Activated CD8-positive, alpha-beta T cell treated with anti-CD3 and anti-CD28 coated beads, Interleukin-2, amount 10 ng/mL, durations not matched to agents 7 days and 5 days (primary cell): ENCODE measurements around the gene ST3GAL4. TPM values are rescaled to one million over a fixed set of nuclear protein-coding genes. Genes with fewer than 3 reads are reported as not detected.
"Not testable (repeated sequence)": the region's sequence is repeated elsewhere in the genome, so short reads cannot be mapped to it uniquely, and the experiment has no call there.

Experiments used
- ATAC-seq: fragments of 150-1000 bp; cut with Tn5 transposase; one replicate; pipeline ENCODE4 v1.10.0; 2021; ENCODE audit warnings: moderate library complexity
- CTCF ChIA-PET: fragments of 350-600 bp; sonication (Branson Sonifier 250); formaldehyde crosslinking; loops from one replicate; lab custom pipeline; 2021; ENCODE audit warnings: antibody characterized with exemption; lab: Charles Lee
- POLR2A ChIA-PET: fragments of 350-600 bp; sonication (Branson Sonifier 250); formaldehyde crosslinking; loops from one replicate; lab custom pipeline; 2021; ENCODE audit warnings: antibody characterized with exemption; lab: Charles Lee
- DNase-seq: peaks from one replicate; pipeline ENCODE4 v3.0.0-alpha.2; 2020
- H3K27ac Mint-ChIP-seq: one replicate; pipeline ENCODE4 v1.8.0; 2021; ENCODE audit warnings: mild to moderate bottlenecking, mixed read lengths
- H3K27me3 Mint-ChIP-seq: one replicate; pipeline ENCODE4 v1.8.0; 2021; ENCODE audit warnings: low read depth, mixed read lengths
- H3K36me3 Mint-ChIP-seq: one replicate; pipeline ENCODE4 v1.8.0; 2021; ENCODE audit warnings: low read depth, mixed read lengths
- H3K4me1 Mint-ChIP-seq: one replicate; pipeline ENCODE4 v1.8.0; 2021; ENCODE audit warnings: low read depth, mixed read lengths
- H3K4me3 Mint-ChIP-seq: one replicate; pipeline ENCODE4 v1.8.0; 2021; ENCODE audit warnings: mild to moderate bottlenecking, mixed read lengths
- H3K9me3 Mint-ChIP-seq: one replicate; pipeline ENCODE4 v1.8.0; 2022; ENCODE audit warnings: mixed read lengths; ENCODE audit not compliant: insufficient read depth
- total RNA-seq, 2 experiments: library from RNA; stranded (reverse); gene quantifications; one replicate each; pipeline ENCODE4 v1.2.3, GENCODE V29; 2021

Gene ST3GAL4, protein sequence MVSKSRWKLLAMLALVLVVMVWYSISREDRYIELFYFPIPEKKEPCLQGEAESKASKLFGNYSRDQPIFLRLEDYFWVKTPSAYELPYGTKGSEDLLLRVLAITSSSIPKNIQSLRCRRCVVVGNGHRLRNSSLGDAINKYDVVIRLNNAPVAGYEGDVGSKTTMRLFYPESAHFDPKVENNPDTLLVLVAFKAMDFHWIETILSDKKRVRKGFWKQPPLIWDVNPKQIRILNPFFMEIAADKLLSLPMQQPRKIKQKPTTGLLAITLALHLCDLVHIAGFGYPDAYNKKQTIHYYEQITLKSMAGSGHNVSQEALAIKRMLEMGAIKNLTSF
- total RNA-seq, result 10 to 100 TPM; 10.3 to 11.8 TPM

DNA sequence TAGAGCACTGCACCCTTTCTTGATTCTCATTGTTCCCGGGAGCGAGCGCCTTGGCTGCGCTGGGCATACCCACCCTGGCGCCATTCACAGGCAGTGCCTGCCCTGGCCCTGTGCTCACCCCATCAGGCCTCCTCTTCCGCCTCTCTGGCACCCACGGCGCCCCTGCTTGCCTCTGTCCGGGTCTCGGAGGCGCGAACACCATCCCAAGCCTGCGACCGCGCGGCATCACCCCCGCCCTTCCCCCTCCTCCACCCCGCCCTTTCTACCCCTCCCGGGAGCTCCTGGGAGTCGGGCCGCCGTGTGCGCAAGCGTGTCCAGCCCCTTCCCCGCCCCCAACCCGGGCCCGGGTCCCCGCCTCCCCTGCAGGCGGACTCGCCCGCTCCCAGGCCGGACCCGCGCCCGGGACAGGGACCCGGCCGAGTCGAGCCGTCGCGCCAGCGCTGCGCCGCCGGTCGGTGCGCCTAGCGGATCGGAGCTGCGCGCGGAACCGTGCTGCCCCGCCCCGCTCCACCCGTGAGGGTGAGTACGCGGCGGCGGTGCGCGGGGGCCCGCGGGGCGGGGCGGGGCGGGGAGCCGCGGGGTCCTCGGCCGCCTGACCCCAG lies at the start of gene ST3GAL4:
Gene ST3GAL4, plus strand, starts transcription at position 363 of the 602 bp plus-strand sequence. CDS start 50,470 bp downstream, outside the sequence.
- no peaks in the 10 kb centered on the region for H3K9me3 Mint-ChIP-seq
- H3K36me3 Mint-ChIP-seq, result peaks cover 14% of the 10 kb centered on the region
- peak within 1 kb of the TSS; percentile 94 for H3K4me3 Mint-ChIP-seq
- POLR2A ChIA-PET, result interaction anchor here (0.7 to 4.4 kb wide), 5 partner anchors 11 to 86 kb away, joined by 3 to 40 read pairs (median 3); no protein-coding TSS in a partner anchor
- CTCF ChIA-PET, result interaction anchor here (0.8 to 3.3 kb wide), 3 partner anchors 45 to 129 kb away, joined by 4 to 10 read pairs (median 5); no protein-coding TSS in a partner anchor
- ATAC-seq, result peak; percentile 79
- H3K27ac Mint-ChIP-seq, result peak within 1 kb of the TSS; percentile 90
- peak; percentile 78 for DNase-seq
- H3K4me1 Mint-ChIP-seq, result peaks cover 51% of the 10 kb centered on the region
- no peaks in the 10 kb centered on the region for H3K27me3 Mint-ChIP-seq

DNA sequence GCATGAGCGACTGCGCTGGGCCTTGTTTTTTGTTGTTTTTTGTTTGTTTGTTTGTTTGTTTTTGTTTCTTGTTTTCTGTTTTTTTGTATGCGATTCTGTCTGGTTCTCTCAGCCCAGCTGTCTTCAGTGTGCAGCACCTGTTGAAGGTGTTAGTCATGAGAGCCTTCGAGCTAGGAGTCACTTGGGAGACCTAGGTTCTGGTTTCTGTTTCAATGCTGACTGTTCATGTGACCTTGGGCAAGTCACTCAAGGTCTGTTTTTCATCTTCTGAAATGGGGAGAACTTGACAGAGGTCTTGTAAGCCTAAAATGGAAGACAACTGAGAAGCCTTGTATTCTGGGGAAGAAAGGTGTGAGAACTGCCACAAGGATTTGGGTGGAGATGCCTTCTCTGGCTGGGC lies 49.8 kb upstream of the ST3GAL4 start:
- H3K27me3 Mint-ChIP-seq, result no peaks in the 10 kb centered on the region
- DNase-seq (peak; percentile 35), ATAC-seq (no peak)
- ChIA-PET POLR2A (interaction anchor here (2.4 kb wide), 1 partner anchor 13 kb away, joined by 18 read pairs; no protein-coding TSS in a partner anchor), CTCF (interaction anchor here (1.4 to 9.0 kb wide), 5 partner anchors 10 to 173 kb away, joined by 3 to 80 read pairs (median 14); partner anchors contain the start of gene TIRAP)
- H3K4me1 Mint-ChIP-seq, result peaks cover 41% of the 10 kb centered on the region
- H3K27ac Mint-ChIP-seq, result peak overlapping the region; percentile 71
- H3K4me3 Mint-ChIP-seq, result peak overlapping the region; percentile 56
- no peaks in the 10 kb centered on the region for H3K9me3 Mint-ChIP-seq
- peaks cover 34% of the 10 kb centered on the region for H3K36me3 Mint-ChIP-seq

DNA sequence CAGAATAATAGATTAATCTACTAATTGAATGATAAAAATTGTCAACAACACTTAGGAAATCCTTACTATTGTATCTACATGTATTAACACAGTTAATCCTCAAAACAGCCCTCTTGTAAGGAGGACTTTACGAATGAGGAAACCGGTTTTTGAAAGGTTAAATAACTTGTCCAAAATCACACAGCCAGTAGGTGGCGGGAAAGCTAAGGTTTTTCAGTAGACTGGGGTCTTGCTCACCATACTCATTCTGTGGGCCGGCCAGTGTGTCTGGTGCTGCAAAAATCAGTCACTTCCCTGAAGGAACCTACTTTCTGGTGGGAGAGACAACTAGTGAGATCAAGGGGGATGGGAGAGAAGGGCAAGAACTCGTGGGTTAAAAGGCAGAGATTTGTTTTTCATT lies 47.8 kb upstream of the ST3GAL4 start:
- Mint-ChIP-seq H3K27ac (no peak overlapping the region), H3K9me3 (no peaks in the 10 kb centered on the region), H3K27me3 (no peaks in the 10 kb centered on the region), H3K36me3 (peaks cover 43% of the 10 kb centered on the region), H3K4me3 (no peak overlapping the region), H3K4me1 (peaks cover 43% of the 10 kb centered on the region)
- CTCF ChIA-PET, result interaction anchor here (1.2 to 9.0 kb wide), 5 partner anchors 8 to 171 kb away, joined by 3 to 80 read pairs (median 14); no protein-coding TSS in a partner anchor
- ATAC-seq, result no peak
- peak; percentile 50 for DNase-seq
- POLR2A ChIA-PET, result interaction anchor here (1.0 kb wide), 1 partner anchor 11 kb away, joined by 3 read pairs; no protein-coding TSS in a partner anchor

DNA sequence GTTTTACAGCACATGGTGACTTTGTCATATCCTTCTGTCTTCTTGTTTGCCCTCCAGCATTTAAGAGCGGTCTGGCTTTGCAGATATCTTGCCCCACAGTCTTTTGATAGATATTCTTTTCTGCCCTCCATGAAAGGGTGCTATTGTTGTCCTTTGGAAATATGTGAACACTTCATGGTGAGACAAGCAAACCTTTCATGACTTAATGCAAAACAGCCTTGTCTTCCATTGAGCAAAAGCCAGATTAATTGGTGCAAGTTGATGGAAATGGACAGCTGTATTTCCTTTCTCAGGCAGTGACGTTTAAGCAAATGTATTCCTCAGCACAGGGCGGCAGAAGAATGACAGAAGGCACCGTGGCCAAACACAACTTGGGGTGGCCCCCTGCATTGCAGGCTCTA lies 47.2 kb upstream of the ST3GAL4 start:
- no peak for ATAC-seq
- Mint-ChIP-seq H3K27me3 (no peaks in the 10 kb centered on the region), H3K4me1 (peaks cover 40% of the 10 kb centered on the region), H3K9me3 (no peaks in the 10 kb centered on the region), H3K36me3 (peaks cover 45% of the 10 kb centered on the region), H3K27ac (no peak overlapping the region), H3K4me3 (no peak overlapping the region)
- DNase-seq, result no peak
- POLR2A ChIA-PET, result interaction anchor here (1.0 kb wide), 1 partner anchor 10 kb away, joined by 3 read pairs; no protein-coding TSS in a partner anchor
- CTCF ChIA-PET, result interaction anchor here (1.2 to 9.0 kb wide), 5 partner anchors 8 to 171 kb away, joined by 3 to 80 read pairs (median 14); no protein-coding TSS in a partner anchor

DNA sequence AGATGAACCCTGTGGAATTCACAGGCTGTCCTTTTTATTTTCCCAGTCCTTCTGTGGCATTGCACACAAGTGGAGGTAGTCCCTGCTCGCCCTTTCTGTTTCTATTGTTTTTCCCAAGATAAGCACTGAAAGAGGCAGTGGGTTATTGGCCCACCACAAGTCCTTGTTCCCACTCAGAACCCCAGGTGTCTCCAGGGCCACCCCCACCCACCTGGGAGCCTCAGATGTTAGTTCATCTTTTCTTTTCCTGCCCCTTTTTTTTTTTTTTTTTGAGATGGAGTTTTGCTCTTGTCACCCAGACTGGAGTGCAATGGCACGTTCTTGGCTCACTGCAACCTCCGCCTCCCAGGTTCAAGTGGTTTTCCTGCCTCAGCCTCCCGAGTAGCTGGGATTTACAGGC lies 46.7 kb upstream of the ST3GAL4 start:
- H3K27me3 Mint-ChIP-seq, POLR2A ChIA-PET, H3K9me3 Mint-ChIP-seq, H3K27ac Mint-ChIP-seq, DNase-seq, H3K4me3 Mint-ChIP-seq, ATAC-seq: not testable (repeated sequence)
- Mint-ChIP-seq H3K36me3 (peaks cover 44% of the 10 kb centered on the region), H3K4me1 (peaks cover 37% of the 10 kb centered on the region)
- CTCF ChIA-PET, result interaction anchor here (2.0 to 9.0 kb wide), 4 partner anchors 10 to 170 kb away, joined by 4 to 80 read pairs (median 27); no protein-coding TSS in a partner anchor

DNA sequence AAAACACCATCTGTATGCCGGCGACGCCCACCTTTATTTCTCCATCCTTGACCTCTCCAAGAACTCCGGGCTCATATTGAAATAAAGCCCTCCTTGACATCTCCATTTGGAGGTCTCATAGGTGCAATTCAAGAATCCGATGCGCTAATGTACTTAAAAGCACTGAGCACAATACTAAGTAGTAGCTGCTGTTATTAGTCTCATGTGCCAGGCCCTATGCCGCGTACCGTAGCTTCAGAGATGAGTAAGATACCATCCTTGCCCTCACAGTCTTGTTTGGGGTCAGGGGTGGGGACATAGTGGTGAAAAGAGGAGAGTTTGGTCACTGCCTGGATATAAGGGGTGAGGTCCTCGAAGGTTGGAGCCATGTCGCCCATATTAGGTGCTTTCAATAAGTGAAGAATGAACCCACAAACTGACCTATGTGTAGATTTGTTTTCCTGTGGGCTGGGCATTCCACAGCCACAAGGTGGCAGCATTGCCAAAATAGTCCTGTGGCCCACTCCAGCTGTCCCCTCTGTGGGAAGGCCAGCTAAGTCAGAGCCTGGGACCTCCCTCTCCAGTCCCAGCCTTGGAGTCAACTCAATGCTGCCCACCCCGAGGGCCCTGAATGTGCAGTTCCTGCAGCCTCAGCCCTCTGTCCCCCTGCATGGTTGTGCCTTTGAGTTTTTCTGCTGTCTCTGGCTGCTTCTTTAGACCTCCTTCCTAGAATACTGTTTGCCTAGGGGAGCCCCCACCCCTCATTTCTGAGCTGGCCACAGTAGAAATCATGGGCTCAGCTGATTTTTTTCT lies 45.1 kb upstream of the ST3GAL4 start:
- H3K27me3 Mint-ChIP-seq, result no peaks in the 10 kb centered on the region
- H3K36me3 Mint-ChIP-seq, result peaks cover 46% of the 10 kb centered on the region
- POLR2A ChIA-PET, result no interaction called here
- peak; percentile 84 for ATAC-seq
- no peaks in the 10 kb centered on the region for H3K9me3 Mint-ChIP-seq
- no peak overlapping the region for H3K4me3 Mint-ChIP-seq
- CTCF ChIA-PET, result interaction anchor here (0.6 to 9.0 kb wide), 26 partner anchors 8 to 173 kb away, joined by 3 to 80 read pairs (median 4); partner anchors contain the start of gene ST3GAL4
- H3K27ac Mint-ChIP-seq, result no peak overlapping the region
- peak; percentile 70 for DNase-seq
- peaks cover 31% of the 10 kb centered on the region for H3K4me1 Mint-ChIP-seq

DNA sequence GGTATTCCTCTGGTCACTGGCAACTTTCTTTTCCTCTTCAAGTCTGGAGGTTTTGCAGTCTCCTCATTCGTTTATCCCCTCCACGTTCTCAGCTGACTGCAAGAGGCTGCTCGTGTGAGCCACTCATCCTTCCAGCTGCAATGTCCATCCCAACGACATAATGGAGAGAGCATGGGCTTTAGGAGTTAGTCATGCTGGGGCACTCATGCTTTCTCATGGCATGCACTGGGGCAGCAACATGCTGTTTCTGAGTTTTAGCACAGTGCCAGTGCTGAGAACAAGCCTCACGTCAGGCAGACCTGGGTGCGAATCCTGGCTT lies 44.5 kb upstream of the ST3GAL4 start:
- Mint-ChIP-seq H3K36me3 (peaks cover 47% of the 10 kb centered on the region), H3K4me3 (no peak overlapping the region), H3K27me3 (no peaks in the 10 kb centered on the region), H3K27ac (no peak overlapping the region), H3K4me1 (peaks cover 28% of the 10 kb centered on the region), H3K9me3 (peaks cover under 1% of the 10 kb centered on the region)
- ChIA-PET POLR2A (interaction anchor here (0.7 kb wide), 1 partner anchor 12 kb away, joined by 3 read pairs; no protein-coding TSS in a partner anchor), CTCF (interaction anchor here (0.7 to 9.0 kb wide), 23 partner anchors 8 to 172 kb away, joined by 3 to 80 read pairs (median 5); partner anchors contain the start of gene ST3GAL4)
- no peak for DNase-seq
- no peak for ATAC-seq

DNA sequence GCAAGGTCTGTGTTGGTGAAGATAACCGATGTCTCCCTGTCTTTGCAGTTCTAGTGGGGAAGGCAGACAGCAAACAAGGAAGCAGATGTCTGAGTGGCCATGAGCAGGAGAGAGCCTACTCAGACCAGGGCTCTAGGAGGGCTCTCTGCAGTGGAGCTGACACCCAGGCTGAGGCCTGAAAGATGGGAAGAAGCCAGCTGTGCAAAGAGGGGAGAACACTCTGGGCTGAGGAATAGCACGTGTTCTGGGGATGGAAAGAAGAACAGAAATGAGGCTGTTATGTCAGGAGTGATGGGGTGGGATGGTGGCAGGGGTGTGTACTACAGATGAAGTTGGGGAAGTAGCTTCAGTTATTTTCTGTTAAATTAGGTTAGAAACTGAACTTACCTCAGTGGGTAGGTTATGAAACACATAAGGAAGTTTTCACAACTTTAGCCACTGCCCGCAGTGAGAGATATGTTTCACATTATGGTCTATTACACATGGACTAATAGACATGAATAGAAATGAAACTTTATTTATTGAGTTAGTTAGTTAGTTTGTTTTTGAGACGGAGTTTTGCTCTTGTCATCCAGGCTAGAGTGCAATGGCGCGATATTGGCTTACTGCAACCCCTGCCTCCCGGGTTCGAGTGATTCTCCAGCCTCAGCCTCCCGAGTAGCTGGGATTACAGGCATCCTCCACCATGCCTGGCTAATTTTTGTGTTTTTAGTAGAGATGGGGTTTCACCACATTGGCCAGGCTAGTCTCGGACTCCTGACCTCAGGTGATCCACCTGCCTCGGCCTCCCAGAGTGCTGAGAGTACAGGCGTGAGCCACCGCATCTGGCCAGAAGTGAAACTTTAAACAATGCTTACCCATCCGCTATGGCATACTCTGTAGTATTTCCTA lies 43.8 kb upstream of the ST3GAL4 start:
- Mint-ChIP-seq H3K27ac (no peak overlapping the region), H3K4me1 (peaks cover 29% of the 10 kb centered on the region), H3K9me3 (peaks cover 6% of the 10 kb centered on the region), H3K4me3 (no peak overlapping the region), H3K27me3 (no peaks in the 10 kb centered on the region), H3K36me3 (peaks cover 50% of the 10 kb centered on the region)
- no peak for ATAC-seq
- ChIA-PET CTCF (interaction anchor here (0.7 to 9.0 kb wide), 18 partner anchors 7 to 172 kb away, joined by 3 to 80 read pairs (median 4); partner anchors contain the start of gene ST3GAL4), POLR2A (interaction anchor here (0.7 kb wide), 1 partner anchor 12 kb away, joined by 3 read pairs; no protein-coding TSS in a partner anchor)
- DNase-seq, result no peak

DNA sequence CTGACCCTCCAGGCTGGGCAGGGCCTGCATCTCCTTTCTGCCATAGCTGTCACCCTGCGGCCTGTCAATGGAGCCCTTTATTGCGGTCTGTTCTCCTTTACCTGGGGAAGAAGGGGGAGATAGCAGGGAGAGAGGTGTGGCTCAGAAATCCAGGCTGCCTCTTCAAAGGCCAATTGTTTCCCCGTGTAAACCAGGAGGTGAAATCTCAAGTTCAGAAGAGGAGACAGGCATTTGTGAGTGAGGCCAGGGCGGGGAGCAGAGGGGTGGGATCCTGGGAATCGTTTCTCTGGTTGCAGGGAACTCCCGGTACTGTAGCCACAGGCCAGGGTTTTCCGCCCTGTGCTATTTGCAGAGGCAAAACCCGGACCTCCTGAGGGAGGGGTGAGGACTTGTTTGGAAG lies 42.5 kb upstream of the ST3GAL4 start:
- peaks cover 32% of the 10 kb centered on the region for H3K4me1 Mint-ChIP-seq
- H3K9me3 Mint-ChIP-seq, result peaks cover 6% of the 10 kb centered on the region
- ATAC-seq, result no peak
- CTCF ChIA-PET, result interaction anchor here (0.7 kb wide), 1 partner anchor 168 kb away, joined by 4 read pairs; no protein-coding TSS in a partner anchor
- H3K27me3 Mint-ChIP-seq, result no peaks in the 10 kb centered on the region
- H3K4me3 Mint-ChIP-seq, result no peak overlapping the region
- no peak for DNase-seq
- H3K27ac Mint-ChIP-seq, result no peak overlapping the region
- POLR2A ChIA-PET, result no interaction called here
- peaks cover 52% of the 10 kb centered on the region for H3K36me3 Mint-ChIP-seq

DNA sequence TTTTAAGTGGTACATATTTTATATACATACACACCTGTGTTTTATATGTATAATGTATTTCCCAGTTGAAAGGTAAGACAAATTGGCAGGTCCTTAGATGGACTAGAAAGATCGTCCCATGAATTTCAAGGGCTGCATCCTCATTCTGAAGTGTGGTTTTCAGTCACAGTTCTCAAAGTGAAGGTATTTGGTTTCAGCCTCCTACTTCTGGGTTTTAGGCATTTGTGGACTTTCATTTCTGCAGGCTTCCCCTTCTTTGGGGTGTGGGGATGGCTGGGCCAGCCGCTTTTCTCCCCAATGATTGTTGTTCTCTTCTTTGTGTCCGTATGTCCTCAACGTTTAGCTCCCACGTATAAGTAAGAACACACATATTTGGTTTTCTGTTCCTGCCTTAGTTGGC lies 41.7 kb upstream of the ST3GAL4 start:
- POLR2A ChIA-PET, result no interaction called here
- peaks cover 49% of the 10 kb centered on the region for H3K36me3 Mint-ChIP-seq
- peaks cover 6% of the 10 kb centered on the region for H3K9me3 Mint-ChIP-seq
- H3K4me3 Mint-ChIP-seq, result no peak overlapping the region
- peaks cover 38% of the 10 kb centered on the region for H3K4me1 Mint-ChIP-seq
- H3K27ac Mint-ChIP-seq, result no peak overlapping the region
- no peaks in the 10 kb centered on the region for H3K27me3 Mint-ChIP-seq
- no peak for DNase-seq
- CTCF ChIA-PET, result interaction anchor here (0.6 kb wide), 1 partner anchor 17 kb away, joined by 3 read pairs; no protein-coding TSS in a partner anchor
- ATAC-seq, result no peak
